ENCODE data around the gene FBXO4.

DNA sequence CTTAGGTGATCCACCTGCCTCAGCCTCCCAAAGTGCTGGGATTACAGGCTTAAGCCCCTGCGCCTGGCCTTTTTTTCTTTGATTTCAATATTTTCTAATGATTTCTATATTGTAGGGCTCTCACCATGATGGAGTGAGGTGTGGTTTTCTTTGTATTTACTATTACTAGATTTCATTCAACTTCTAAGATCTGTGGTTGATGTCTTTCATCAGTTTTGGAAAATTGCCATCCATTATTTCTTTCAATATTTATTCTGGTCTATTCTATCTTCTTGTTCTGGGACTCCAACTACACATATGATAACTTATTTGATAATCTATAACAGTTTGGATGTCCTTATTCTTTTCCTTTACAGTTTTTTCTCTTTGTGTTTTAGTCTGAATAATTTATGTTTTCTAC, 31.9 kb downstream of the FBXO4 start:
- TF ChIP-seq, protein P1, sequence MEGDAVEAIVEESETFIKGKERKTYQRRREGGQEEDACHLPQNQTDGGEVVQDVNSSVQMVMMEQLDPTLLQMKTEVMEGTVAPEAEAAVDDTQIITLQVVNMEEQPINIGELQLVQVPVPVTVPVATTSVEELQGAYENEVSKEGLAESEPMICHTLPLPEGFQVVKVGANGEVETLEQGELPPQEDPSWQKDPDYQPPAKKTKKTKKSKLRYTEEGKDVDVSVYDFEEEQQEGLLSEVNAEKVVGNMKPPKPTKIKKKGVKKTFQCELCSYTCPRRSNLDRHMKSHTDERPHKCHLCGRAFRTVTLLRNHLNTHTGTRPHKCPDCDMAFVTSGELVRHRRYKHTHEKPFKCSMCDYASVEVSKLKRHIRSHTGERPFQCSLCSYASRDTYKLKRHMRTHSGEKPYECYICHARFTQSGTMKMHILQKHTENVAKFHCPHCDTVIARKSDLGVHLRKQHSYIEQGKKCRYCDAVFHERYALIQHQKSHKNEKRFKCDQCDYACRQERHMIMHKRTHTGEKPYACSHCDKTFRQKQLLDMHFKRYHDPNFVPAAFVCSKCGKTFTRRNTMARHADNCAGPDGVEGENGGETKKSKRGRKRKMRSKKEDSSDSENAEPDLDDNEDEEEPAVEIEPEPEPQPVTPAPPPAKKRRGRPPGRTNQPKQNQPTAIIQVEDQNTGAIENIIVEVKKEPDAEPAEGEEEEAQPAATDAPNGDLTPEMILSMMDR (IDR thresholded peaks at IDR 0.05): no peak
- TF ChIP-seq POLR2A (IDR thresholded peaks at IDR 0.05): no peak

All from uterus (tissue), 2 donors.